Stimulated activated CD8-positive, alpha-beta memory T cell treated with anti-CD3 and anti-CD28 coated beads, Interleukin-7, amount 100 ng/mL, for 48 hours (primary cell): ENCODE measurements around the gene SLC8A1.

Experiments
- DNase-seq, 2 donors: peaks; one replicate each; pipeline ENCODE4 v3.0.0-alpha.2; 2020; ENCODE audit warnings: low read depth in 1 of 2; ENCODE audit errors: extremely low read depth in 1 of 2

Gene SLC8A1

DNA sequence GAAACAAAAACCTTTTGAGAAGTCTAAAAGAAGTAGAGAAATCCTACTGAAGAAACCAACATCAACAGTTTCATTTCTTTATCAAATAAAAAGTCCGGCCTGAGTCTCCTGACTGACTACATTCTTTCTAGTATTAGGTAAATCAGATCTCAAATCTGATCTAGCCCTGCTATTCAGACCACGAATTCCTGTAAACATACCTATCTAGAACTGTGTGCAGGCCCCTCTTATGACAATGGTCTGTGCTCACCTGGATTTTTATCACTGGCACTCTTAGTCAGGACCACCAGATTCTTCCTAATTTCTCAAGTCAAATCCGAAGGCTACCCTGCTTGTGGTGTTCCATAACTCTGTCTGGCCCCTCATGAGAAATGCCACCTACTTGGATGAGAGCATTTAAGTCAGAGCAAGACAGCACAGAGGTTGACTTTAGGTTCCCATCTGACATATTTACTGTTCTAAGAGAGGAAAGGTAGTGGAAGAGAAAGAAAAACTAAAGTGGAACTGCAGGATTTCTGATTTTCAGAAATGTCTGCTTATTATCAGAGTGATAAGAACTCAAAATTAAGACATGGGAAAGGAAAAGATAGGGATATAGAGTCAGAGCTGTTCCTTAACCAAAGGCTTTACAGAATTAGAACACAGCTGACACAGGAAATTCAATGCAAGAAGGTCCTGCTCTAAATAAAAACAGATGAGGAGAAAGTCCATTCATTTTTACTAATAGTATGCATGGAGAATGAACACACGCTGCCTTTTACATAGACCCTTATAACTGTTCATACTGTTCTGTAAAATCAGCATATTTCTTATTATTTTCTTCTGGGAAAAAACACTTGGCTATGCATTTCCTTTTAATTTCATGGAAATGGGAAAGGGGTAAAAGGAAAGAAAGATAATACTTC, 56.5 kb downstream of the SLC8A1 start:
- no peak for DNase-seq

DNA sequence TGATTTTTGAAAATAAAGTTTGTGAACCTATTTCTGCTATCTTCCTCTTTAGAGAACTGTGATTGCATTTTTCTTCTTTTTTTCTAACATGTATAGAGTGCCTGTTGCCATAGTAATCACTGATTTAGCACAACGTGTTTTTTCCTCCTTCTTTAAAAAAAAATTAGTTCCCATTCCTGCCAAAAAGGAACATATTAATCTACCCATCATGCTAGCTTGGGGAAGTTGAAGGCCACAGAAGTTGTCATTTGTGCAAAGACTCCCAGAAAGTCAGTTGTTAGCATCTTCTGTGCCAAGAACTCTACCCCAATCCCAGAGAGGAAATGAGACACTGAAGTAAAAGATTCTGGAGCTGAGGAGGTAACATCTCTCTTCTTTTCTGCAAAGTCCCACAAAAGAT, 57.3 kb downstream of the SLC8A1 start:
- DNase-seq: no peak

DNA sequence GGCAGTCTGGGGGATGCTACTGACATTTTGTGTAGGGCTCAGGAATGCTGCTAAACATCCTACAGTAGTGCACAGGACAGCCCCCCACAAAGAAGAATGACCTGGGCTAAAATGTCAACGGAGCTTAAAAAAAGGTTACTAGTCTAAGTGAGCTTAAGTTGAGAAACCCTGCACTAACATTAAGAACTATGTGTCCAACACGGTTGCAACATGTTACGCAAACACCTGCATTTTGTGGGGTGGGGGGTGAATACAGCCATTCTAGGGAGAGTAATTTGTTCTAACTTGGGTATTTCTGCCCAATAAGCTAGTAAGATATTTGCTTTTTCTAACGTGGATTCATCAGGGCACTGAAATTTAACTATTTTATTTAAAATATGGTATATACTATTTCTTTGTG, 57.9 kb downstream of the SLC8A1 start:
- DNase-seq: no peak

DNA sequence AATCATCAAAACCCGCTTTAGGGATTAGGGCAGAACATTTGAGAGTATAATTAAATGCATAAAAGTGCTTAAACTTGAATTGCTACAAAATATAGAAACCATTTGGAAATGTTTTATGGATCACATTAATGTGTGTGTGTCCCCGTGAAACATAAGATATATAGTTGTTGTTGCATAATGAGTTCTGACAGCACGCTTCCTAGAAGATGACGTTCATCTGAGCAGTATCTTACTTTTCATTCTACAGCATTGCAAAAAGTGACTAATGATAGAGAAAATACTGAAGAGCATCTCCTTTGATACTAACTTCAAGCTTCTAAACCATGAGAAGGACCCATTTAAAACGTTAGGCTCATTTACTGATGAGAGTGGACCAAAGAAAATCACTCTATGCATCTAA, 63.7 kb downstream of the SLC8A1 start:
- no peak for DNase-seq

DNA sequence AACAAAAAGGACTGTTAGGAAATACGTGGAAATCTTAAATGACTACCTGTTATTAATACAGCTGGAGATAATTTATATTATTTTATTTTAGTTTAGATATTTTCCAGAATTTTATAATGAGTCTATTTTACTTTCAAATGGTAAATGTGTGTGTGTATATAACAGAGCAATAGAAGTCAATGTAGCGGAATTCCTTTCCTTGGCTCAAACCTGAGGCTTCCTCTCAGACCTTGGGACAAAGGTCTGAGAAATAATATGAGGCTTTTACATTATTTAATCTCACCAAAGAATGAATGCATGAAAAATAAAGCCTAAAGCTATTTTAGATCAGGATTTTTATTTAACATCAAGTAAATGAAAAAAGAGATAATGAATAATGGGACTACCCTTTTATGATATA, 65.7 kb downstream of the SLC8A1 start:
- no peak for DNase-seq

DNA sequence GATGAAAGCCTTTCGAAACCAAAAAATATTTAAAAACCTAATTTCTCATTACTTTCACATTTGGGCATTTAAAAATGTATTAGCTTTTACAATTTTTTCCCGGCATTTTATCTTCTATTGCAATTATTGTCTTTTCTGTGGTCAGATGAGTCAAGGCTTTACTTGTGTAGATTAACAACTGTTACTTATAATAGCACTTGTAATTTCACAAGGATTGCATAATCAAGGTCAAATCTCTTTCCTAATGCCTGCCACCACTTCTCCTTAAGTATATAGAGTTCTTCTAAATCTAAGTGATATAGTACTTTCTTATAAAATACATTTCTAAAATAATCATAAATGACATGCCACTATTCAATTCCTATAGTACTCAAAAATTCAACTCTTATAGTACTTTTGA, 67.2 kb downstream of the SLC8A1 start:
- no peak for DNase-seq

DNA sequence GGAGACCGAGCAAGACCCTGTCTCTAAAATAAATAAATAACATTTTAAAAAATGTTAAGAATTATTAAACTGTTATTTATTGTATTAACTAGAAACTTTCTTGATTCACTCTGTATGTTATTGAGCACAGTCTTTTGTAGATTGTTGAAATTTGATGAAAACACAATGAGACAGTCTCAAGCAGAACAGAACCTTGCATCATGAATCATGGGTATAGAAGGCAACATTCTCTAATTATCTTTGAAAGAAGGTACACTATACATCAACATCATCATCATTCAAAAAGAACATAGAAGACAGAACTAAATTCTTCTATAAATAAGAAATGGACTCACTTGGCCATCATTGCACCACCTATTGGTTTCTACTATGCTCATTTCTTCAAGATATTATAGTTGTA, 67.7 kb downstream of the SLC8A1 start:
- no peak for DNase-seq

DNA sequence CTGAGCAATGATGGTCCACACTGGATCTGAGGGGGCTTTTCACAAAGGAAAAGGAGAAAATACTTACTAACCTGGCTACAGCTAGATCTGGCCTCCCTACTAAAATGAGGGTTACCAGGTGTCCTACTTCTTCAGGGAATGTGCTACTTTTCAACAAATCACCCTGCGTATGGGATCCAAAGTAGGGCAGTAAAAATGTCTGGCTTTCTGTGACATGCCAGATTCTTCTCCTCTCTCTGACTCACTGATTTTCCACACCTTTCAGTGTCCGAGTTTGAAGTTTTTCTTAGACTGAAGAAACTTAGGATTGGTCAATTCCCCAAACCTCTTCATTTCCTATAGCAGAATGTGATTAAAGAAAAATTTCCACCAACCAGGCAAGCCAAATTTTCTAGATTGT, 71.2 kb downstream of the SLC8A1 start:
- no peak for DNase-seq

DNA sequence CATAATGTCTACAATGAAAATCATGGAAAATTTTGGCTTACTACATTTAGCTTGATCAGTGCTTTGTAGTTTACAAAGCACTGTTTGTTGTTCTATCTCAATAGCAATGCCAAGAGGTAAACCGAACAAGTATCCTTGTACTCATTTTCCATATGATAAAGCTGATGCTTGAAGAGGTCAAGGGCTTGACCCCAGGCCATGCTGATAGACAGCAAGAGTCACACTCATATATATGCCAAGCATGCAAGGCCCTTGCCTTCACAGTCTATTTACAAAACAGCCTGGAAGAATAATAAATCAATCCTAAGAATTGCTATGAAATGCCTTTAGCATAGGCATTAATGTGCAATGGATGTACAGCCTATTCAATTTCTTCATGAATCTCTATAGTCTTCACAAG, 71.8 kb downstream of the SLC8A1 start:
- no peak for DNase-seq

DNA sequence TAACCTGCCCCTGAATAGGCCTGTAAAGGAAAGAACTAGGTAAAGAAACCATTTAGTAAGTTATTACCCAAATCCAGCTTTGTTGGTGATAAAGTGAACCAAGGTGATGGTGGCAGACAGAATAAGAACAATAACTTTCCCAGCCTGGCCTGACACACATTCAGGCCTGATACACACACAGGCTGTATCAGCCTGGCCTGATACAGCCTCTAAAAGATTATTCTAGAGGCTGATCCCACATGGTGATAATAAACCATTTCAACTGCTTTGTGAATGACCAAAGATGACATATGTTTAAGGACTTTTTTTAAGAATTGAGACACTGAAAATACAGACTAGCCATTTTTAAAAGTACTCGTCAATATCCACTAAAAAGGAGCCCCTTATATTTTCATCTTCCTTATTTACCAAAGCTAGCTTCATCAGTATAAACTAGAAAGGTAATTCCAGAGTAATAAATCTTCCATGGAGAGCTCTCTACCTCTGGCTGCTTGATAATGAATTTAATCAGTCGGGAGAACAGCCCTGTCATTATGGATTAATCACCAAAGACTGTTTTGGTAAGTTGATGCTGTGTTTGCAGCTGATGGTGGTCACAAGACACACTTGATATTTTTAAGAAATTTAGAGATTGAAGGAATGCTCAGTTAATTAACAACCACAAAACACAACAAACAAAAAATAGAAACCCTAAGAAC, 77.2 kb downstream of the SLC8A1 start:
- DNase-seq: no peak

DNA sequence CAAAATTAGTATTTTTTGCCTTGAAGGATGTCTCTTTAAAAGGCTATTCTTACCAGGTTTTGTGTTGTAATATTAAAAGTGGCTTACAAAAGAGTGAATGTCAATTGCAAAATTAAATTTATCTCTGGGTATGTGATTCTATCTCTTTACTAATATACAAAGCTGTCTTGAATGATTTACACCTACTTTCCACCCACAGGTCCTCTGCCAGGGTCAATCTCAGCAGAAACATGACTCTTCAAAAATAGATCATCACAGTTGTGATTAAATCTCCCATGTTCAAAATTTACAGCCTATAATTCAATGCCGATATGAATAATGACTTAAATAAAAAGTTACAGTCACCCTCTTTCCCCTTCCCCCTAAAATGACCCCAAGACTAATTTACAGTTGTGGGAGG, 78.8 kb downstream of the SLC8A1 start:
- no peak for DNase-seq

DNA sequence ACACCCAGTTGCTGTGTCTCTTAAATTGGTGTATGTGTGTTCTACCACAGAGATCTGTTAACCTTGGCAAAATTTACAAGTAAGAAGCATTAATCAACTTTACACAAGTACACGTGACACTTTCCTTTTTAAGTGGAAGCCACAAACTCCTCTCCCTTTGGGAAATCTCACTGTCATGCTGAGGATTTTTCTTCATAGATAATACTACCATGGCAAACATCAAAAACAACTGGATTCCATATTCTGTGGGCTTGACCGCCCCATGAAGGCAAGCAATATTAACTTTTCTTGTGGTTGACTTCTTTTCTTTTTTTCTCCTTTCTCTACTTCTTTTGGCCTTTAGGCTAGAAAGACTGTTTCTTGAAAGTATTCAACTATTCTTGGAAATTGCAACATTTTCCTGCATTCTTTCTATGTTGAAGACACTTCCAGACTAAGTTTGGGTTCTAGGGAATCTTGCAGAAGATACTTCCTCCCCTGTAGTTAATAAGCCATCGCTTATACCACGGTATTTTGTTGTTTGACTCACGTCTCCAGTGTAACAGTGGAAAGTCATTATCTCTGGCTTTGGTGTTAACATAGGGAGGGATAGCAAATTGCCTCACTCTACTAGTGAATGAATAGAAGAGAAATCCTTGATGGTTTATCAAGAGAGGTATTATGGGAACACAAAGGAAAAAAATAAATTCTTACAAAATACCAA, 79.5 kb downstream of the SLC8A1 start:
- DNase-seq: no peak

DNA sequence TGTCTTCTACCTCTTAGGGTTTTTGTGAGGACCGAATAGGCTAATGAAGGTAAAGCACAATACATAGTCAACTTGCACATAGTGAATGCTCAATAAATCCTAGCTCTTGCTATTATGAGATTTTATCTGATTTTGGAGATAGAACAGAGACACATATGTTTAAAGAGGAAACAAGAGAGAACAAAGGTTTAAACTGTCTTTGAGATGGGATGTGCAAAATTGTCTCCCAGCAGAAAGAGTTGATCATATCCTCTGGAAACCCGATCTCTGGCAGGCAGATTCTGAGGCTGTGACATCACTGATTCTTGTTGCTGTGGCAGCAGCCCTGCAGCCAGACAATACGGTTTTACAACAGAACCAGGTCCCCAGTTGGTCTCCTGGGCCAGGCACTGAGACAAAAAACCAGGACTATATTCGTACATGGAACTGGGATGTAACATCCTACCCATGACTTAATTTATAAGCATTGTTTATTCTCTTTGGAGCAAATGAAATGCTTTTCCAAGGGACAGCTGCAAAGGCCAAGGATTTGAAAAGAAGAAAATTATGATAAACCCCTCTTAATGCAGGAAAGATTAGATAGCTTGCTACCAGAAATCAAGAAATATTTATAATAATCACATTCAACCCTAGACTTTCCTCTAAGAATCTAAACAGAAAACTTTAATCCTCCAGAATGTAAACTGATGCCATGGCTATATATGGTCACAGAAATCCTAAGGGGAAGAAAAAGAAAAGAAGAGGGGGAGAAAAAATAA, 80.2 kb downstream of the SLC8A1 start:
- no peak for DNase-seq

DNA sequence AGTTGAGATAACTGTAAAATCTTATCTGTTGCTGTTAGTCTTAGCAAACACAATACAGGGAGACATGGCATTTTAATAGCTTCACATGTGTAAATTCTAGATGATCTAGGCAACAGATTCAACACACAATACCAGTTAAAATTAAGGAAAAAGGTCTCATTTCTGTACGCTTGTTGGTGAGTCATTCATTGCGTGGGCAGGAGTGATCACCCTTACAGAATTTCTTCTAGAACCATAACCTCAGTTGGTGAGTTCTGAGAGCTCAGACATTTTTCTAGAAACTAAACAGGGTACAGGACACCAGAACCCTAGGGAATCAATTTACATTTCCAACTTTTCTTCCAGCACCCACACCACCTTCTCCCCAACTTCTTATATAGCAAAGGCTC, 81.9 kb downstream of the SLC8A1 start:
- DNase-seq: no peak

DNA sequence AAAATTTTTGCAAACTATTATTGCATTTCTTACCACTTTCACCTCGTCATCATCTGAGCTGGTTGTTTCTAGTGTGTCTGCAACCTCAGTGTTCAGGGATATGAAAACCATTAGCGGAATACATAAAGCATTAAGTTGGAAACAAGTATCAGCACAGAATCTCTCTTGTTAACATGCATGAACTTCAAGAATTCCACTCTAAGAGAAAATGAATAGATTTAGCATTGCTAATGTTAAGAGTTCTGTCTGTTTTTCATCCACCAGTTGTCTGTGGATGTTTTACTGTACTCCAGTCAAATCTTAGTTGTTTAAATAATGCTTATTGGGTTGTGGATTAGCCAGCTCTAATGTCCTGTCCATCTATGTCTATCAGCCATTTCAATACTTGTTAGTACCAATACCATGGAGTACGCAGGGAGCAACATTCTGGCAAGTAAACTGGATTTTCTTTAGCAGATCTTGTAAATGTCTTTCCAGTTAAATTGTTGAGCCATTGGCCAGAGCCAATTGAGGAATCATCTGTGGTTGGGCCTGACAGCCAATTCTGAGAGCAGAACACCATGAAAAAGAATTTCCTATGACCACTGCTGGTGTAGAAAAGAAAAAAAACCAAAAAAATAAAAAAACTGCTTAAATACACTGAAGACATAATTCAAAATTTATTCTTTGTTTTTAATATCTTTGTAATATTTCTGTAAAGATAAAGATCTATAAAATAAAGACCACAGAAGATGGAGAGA, 82.5 kb downstream of the SLC8A1 start:
- no peak for DNase-seq

DNA sequence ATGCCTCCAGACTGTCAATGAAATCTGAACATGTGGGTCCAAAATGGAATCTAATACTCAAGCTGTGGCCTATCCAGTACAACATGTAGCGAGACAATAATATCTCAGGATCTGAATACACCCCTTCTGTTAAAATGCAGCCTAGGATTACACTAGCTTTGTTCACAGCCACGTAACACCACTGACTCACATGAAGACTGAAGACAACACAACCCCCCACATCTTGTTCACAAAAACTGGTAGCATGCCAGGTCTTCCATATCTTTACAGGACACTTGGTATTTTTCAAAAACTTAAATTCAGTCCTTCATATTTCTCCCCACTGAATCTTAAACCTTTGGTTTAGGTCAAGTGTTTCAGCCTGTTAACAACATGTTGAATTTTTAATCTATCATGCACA, 84.2 kb downstream of the SLC8A1 start:
- no peak for DNase-seq

DNA sequence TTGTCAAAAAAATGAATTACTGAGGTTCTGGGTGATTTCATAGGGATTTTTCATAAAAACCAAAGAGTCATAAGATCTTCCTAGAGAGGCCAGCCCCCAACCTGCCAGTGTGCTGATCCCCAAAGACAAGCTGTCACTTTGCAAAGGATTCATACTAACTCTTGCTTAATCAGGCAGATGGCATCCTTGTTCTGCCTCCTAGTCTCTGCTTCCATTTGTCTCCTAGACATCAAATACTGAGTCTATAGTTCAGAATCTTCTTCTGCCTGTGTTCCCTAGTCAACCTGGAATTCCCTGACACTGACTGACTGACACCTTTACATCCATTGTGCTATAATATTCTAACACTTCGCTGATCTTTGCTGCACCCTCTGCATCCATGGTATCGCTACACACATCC, 84.9 kb downstream of the SLC8A1 start:
- no peak for DNase-seq

DNA sequence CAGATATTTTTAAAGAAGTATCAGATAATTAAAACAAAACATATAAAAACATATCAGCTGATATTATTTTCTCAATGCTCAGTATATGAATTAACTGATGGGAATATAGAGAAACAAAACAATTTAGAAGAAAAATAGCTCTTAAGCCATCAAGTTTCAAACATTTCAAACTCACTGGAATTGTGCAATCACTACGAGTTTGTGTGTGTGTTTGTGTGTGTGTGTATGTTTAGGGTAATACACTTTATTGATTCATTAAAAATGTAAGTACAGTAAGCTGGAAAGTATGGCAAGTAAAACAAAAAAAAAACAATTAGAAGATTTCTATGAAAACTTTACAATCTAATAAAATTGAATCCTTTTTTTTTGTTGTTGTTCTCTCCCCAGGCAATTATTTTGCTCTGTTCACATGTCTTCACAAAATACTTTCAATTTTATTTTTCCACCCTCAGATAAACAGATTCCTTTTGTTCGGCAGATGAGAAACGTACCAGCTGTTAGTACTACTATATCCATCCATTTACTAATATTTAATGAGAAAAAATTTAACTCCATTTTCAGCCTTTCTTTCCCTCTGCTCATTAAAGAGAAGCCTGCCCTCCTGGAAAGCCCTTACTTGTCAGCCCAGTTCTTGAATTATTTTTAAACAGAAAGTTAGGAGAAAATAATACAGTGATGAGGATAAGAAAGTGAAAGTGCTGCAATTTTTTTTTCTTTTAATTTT, 87.6 kb downstream of the SLC8A1 start:
- DNase-seq: no peak

DNA sequence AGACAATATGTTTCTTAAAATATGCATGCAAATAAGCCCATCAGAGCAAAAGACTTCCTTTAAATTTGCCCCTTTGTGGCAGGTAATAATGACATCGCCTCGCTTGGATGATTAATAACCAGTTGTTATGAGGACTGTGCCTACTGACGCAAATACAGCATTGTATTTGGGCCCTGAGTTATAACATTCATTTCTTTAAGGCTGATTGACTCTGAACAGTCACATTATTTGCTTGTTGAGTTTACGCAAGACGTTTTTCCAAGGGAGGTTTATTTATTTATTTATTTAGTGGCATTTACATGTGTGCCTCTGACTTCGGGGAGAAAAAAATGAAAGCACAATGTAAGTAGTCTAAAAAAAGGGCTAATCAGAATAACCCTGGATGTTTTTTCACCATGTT, 88.3 kb downstream of the SLC8A1 start:
- DNase-seq: no peak

DNA sequence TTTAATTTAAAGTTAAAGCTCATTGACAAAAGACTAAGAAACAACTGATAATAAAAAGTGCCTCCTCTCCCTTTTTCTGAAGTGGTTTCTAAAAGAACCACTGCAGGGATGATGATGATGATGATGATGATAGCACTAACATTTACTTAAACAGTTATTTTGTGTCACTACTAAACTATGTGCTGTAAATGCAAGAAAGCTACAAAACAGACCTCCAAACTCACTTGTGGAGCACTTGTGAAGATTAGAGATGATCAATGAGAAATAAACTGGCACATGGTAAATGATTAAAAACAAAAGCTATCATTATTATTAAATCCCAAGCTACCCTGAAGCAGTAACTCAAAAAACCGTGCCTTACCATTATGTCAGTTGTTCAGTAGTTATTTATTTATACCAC, 88.7 kb downstream of the SLC8A1 start:
- DNase-seq: no peak
